ENCODE results near the gene NAT14. TPM values are rescaled to one million over a fixed set of nuclear protein-coding genes. Genes with fewer than 3 reads are reported as not detected.
A peak's percentile ranks its signal among the peaks of the same experiment; 100 is the strongest.

Gene NAT14
- total RNA-seq, 2 donors from 2014 or later: 3.4 to 3.8 TPM

- TF ChIP-seq CTCF (IDR thresholded peaks at IDR 0.05): peak; percentile 99
- peak; percentile 96 for ATAC-seq (ENCODE audit: insufficient number of reproducible peaks, low FRiP score, low read depth)
- no peaks in the 10 kb centered on the region for H3K27me3 ChIP-seq (replicated peaks; ENCODE audit: insufficient read depth)
- no peaks in the 10 kb centered on the region for H3K36me3 ChIP-seq
- peak; percentile 69 for DNase-seq (ENCODE audit: low spot score)
- H3K9me3 ChIP-seq: no peaks in the 10 kb centered on the region
- peak overlapping the region; percentile 54 to 74 for H3K27ac ChIP-seq
- no peaks in the 10 kb centered on the region for H3K4me1 ChIP-seq (ENCODE audit: control insufficient read depth in 1 of 2, low read depth in 2 of 2)
- peak overlapping the region; percentile 80 for H3K4me3 ChIP-seq
These were observed 18.7 kb downstream of the NAT14 start for GRCh38 chr19:55503502-55504251.

- ATAC-seq (ENCODE audit: insufficient number of reproducible peaks, low FRiP score, low read depth): no peak
- Histone ChIP-seq H3K9me3 (no peaks in the 10 kb centered on the region), H3K27ac (peak overlapping the region; percentile 54 to 74), H3K36me3 (no peaks in the 10 kb centered on the region), H3K27me3 (replicated peaks; ENCODE audit: insufficient read depth) (no peaks in the 10 kb centered on the region), H3K4me1 (ENCODE audit: control insufficient read depth in 1 of 2, low read depth in 2 of 2) (no peaks in the 10 kb centered on the region), H3K4me3 (peak overlapping the region; percentile 80)
- TF ChIP-seq CTCF (IDR thresholded peaks at IDR 0.05): no peak
- DNase-seq (ENCODE audit: low spot score): no peak
These were observed 19.2 kb downstream of the NAT14 start for GRCh38 chr19:55504252-55504603.

- no peak overlapping the region for H3K4me3 ChIP-seq
- H3K9me3 ChIP-seq: no peaks in the 10 kb centered on the region
- no peaks in the 10 kb centered on the region for H3K4me1 ChIP-seq (ENCODE audit: control insufficient read depth in 1 of 2, low read depth in 2 of 2)
- ATAC-seq (ENCODE audit: insufficient number of reproducible peaks, low FRiP score, low read depth) (no peak), DNase-seq (ENCODE audit: low spot score) (no peak)
- H3K27ac ChIP-seq: no peak overlapping the region
- H3K36me3 ChIP-seq: no peaks in the 10 kb centered on the region
- TF ChIP-seq CTCF (IDR thresholded peaks at IDR 0.05): no peak
- H3K27me3 ChIP-seq (replicated peaks; ENCODE audit: insufficient read depth): no peaks in the 10 kb centered on the region
These were observed 20.0 kb downstream of the NAT14 start for GRCh38 chr19:55504981-55505380.

GRCh38 chr19:55508120-55508519, 23.1 kb downstream of the NAT14 start:
- DNase-seq (ENCODE audit: low spot score) (no peak), ATAC-seq (ENCODE audit: insufficient number of reproducible peaks, low FRiP score, low read depth) (no peak)
- no peaks in the 10 kb centered on the region for H3K27me3 ChIP-seq (replicated peaks; ENCODE audit: insufficient read depth)
- no peaks in the 10 kb centered on the region for H3K4me1 ChIP-seq (ENCODE audit: control insufficient read depth in 1 of 2, low read depth in 2 of 2)
- H3K36me3 ChIP-seq: no peaks in the 10 kb centered on the region
- no peaks in the 10 kb centered on the region for H3K9me3 ChIP-seq
- TF ChIP-seq CTCF (IDR thresholded peaks at IDR 0.05): no peak
- H3K27ac ChIP-seq: no peak overlapping the region
- no peak overlapping the region for H3K4me3 ChIP-seq

- TF ChIP-seq CTCF (IDR thresholded peaks at IDR 0.05): peak; percentile 85
- peak; percentile 95 for ATAC-seq (ENCODE audit: insufficient number of reproducible peaks, low FRiP score, low read depth)
- peak overlapping the region; percentile 72 for H3K4me3 ChIP-seq
These were observed 32.1 kb downstream of the NAT14 start for GRCh38 chr19:55516878-55517620.

More at GRCh38 chr19:55516878-55517620, 32.1 kb downstream of the NAT14 start:
- Histone ChIP-seq H3K9me3 (no peaks in the 10 kb centered on the region), H3K4me1 (ENCODE audit: control insufficient read depth in 1 of 2, low read depth in 2 of 2) (peaks cover 0 to 3% of the 10 kb centered on the region in 2 donors), H3K36me3 (no peaks in the 10 kb centered on the region), H3K27ac (peak overlapping the region; percentile 34 to 43), H3K27me3 (replicated peaks; ENCODE audit: insufficient read depth) (no peaks in the 10 kb centered on the region)
- peak; percentile 71 for DNase-seq (ENCODE audit: low spot score)
